Psoas muscle (tissue), 8 donors: ENCODE data around the gene KCNB1. TPM values are rescaled to one million over a fixed set of nuclear protein-coding genes. Genes with fewer than 3 reads are reported as not detected.
A peak's percentile ranks its signal among the peaks of the same experiment; 100 is the strongest.

Experiments used
- ATAC-seq, 4 donors: fragments of 200-7000 bp; cut with Tn5 transposase; one replicate each; pipeline ENCODE4 v1.9.1; 2020; ENCODE audit warnings: moderate library complexity in 3 of 4, mild to moderate bottlenecking in 2 of 4
- DNase-seq, 2 donors: peaks; one replicate each; pipeline ENCODE4 v3.0.0-alpha.2; 2020
- H3K27ac ChIP-seq: fragments of 200-600 bp; one replicate; pipeline ENCODE4 v1.8.0; 2022
- H3K27me3 ChIP-seq, 3 donors: fragments of 200-600 bp in 1 of 3; one replicate each; pipeline versions ENCODE4 v1.6.1 to v1.8.0; 2013 to 2022; ENCODE audit warnings: low read length in 2 of 3, mild to moderate bottlenecking in 2 of 3, moderate library complexity in 1 of 3; ENCODE audit not compliant: insufficient read depth in 3 of 3
- H3K36me3 ChIP-seq, 2 donors: fragments of 200-600 bp in 1 of 2; one replicate each; pipeline versions ENCODE4 v1.6.1 to v1.8.0; 2013 to 2022; ENCODE audit warnings: low read depth in 1 of 2, mild to moderate bottlenecking in 1 of 2, moderate library complexity in 1 of 2; ENCODE audit not compliant: insufficient read depth in 1 of 2
- H3K4me1 ChIP-seq: fragments of 200-600 bp; one replicate; pipeline ENCODE4 v1.8.0; 2022
- H3K4me3 ChIP-seq: fragments of 200-600 bp; one replicate; pipeline ENCODE4 v1.8.0; 2022; ENCODE audit warnings: mild to moderate bottlenecking
- H3K9me3 ChIP-seq: fragments of 200-600 bp; one replicate; pipeline ENCODE4 v1.8.0; 2022
- CTCF ChIP-seq: fragments of 200-600 bp; IDR thresholded peaks from one replicate; pipeline ENCODE4 v1.8.0; 2022; ENCODE audit warnings: antibody characterized with exemption
- WGBS, 3 donors: extraction: QIAGEN DNeasy Blood & Tissue Kit; methylation state at CpG; one replicate each; pipeline versions ENCODE4 v1.1.6 to v1.1.7; 2013; 5-methylcytosine and 5-hydroxymethylcytosine counted together
- intact Hi-C, 2 donors: fragments of 100-400 bp; cut with DNase I; formaldehyde crosslinking; loops; one replicate each; pipeline versions ENCODE4 v1.11.0 to v1.14.2; 2022
- polyA plus RNA-seq, 3 donors: library from polyadenylated mRNA; stranded (reverse); fragments of 200-250 nt; gene quantifications; one replicate each; pipeline ENCODE4 v1.2.3, GENCODE V29; 2013
- total RNA-seq, 4 donors: library from RNA; stranded (reverse); fragmentation: NEBNext Ultra II Directional in 2 of 4; extraction: Animal tissue kit (Norgen Biotek cat#: 25700) in 2 of 4; gene quantifications; one replicate each; pipeline versions ENCODE4 v1.2.1 to v1.2.4, GENCODE V29; 2021 to 2023
- donor health status: healthy with polysubstance abuse.
- donor health status: DM: no; HTN: no; CAD: no; lungs with moderate emphysema.
- donor health status: Bipolar disorder and iron deficiency.
- donor health status: healthy.
- donor health status: DM: yes; HTN: yes; CAD: no.
- donor health status: DM: no; HTN: no; CAD: no.
- donor health status: DM: no; HTN: no; CAD: no.
- donor health status: DM: yes; HTN: yes; CAD: no.

Gene KCNB1
- total and polyA plus RNA-seq, 7 donors = 1.8 to 44.0 (median 5.3) TPM

- Histone ChIP-seq H3K27me3 (no peaks in the 10 kb centered on the region), H3K9me3 (no peaks in the 10 kb centered on the region), H3K4me1 (peaks cover 12% of the 10 kb centered on the region), H3K4me3 (no peak overlapping the region), H3K27ac (peak overlapping the region; percentile 23), H3K36me3 (no peaks in the 10 kb centered on the region)
- no peak for TF ChIP-seq CTCF
- DNase-seq (peak; percentile 74 to 83), ATAC-seq (peak; percentile 37 to 75 (median 64))
- WGBS, 3 donors = 49 to 55% (median 50%) methylated on average over 6 of the region's 6 CpGs
- intact Hi-C loops = no loop called here
Observed at GRCh38 chr20:49397525-49397924, 84.9 kb downstream of the KCNB1 start.

- WGBS, 3 donors = 93 to 97% (median 97%) methylated on average over 7 of the region's 7 CpGs
- intact Hi-C loops = no loop called here
- no peaks in the 10 kb centered on the region for H3K9me3 ChIP-seq
- no peak for ATAC-seq
- H3K27me3 ChIP-seq = peaks cover 0 to 3% (median 0%) of the 10 kb centered on the region in 3 donors
- H3K4me3 ChIP-seq = no peak overlapping the region
- no peak for DNase-seq
- H3K27ac ChIP-seq = no peak overlapping the region
- peaks cover 12% of the 10 kb centered on the region for H3K4me1 ChIP-seq
- no peaks in the 10 kb centered on the region for H3K36me3 ChIP-seq
- TF ChIP-seq CTCF = no peak
Observed at GRCh38 chr20:49396230-49396629, 86.2 kb downstream of the KCNB1 start.

GRCh38 chr20:49395659-49396058 lies 86.8 kb downstream of the KCNB1 start:
- TF ChIP-seq CTCF = no peak
- intact Hi-C loops = no loop called here
- no peak for ATAC-seq
- H3K27ac ChIP-seq = no peak overlapping the region
- peaks cover 9% of the 10 kb centered on the region for H3K4me1 ChIP-seq
- H3K4me3 ChIP-seq = no peak overlapping the region
- no peaks in the 10 kb centered on the region for H3K9me3 ChIP-seq
- no peak for DNase-seq
- H3K27me3 ChIP-seq = peaks cover 0 to 3% (median 0%) of the 10 kb centered on the region in 3 donors
- whole genome bisulfite sequencing, 3 donors = 88 to 94% (median 91%) methylated on average over 11 of the region's 11 CpGs
- H3K36me3 ChIP-seq = no peaks in the 10 kb centered on the region

- H3K4me3 ChIP-seq = no peak overlapping the region
- ATAC-seq = peak in 3 of 4 donors; percentile 43 to 65 (median 47)
Observed at GRCh38 chr20:49395183-49395582, 87.3 kb downstream of the KCNB1 start.

More at GRCh38 chr20:49395183-49395582, 87.3 kb downstream of the KCNB1 start:
- H3K27me3 ChIP-seq = peaks cover 0 to 3% (median 0%) of the 10 kb centered on the region in 3 donors
- no peak for TF ChIP-seq CTCF
- DNase-seq = peak; percentile 47 to 78
- H3K9me3 ChIP-seq = no peaks in the 10 kb centered on the region
- peak overlapping the region; percentile 4 for H3K27ac ChIP-seq
- H3K36me3 ChIP-seq = no peaks in the 10 kb centered on the region
- H3K4me1 ChIP-seq = peaks cover 4% of the 10 kb centered on the region
- intact Hi-C loops = no loop called here
- WGBS, 3 donors = 14 to 24% (median 19%) methylated on average over 14 of the region's 14 CpGs
